Esophagus (tissue), 2 donors: ENCODE results near the gene TMEM123. TPM values are rescaled to one million over a fixed set of nuclear protein-coding genes. Genes with fewer than 3 reads are reported as not detected.

Experiments used
- H3K27ac ChIP-seq, 2 donors: one replicate each; pipeline ENCODE4 v1.5.1; 2013; ENCODE audit warnings: low read depth in 2 of 2, mild to moderate bottlenecking in 2 of 2, inconsistent platforms in 1 of 2, low read length in 1 of 2, moderate library complexity in 1 of 2
- H3K27me3 ChIP-seq, 2 donors: one replicate each; pipeline ENCODE4 v1.6.1; 2013; ENCODE audit warnings: low read length in 2 of 2, control low read depth in 1 of 2, mild to moderate bottlenecking in 1 of 2; ENCODE audit not compliant: insufficient read depth in 2 of 2, control insufficient read depth in 1 of 2
- H3K36me3 ChIP-seq, 2 donors: one replicate each; pipeline ENCODE4 v1.6.1; 2013; ENCODE audit warnings: low read length in 1 of 2; ENCODE audit not compliant: control insufficient read depth in 2 of 2, insufficient read depth in 2 of 2
- H3K4me1 ChIP-seq, 2 donors: one replicate each; pipeline ENCODE4 v1.6.1; 2013; ENCODE audit warnings: low read length in 1 of 2; ENCODE audit not compliant: control insufficient read depth in 2 of 2, insufficient read depth in 2 of 2
- H3K4me3 ChIP-seq, 2 donors: one replicate each; pipeline ENCODE4 v1.5.1; 2013; ENCODE audit warnings: low read length in 2 of 2, mild to moderate bottlenecking in 2 of 2, low read depth in 1 of 2, moderate library complexity in 1 of 2
- H3K9me3 ChIP-seq, 2 donors: one replicate each; pipeline ENCODE4 v1.6.1; 2013; ENCODE audit warnings: mild to moderate bottlenecking in 2 of 2, low read depth in 1 of 2, low read length in 1 of 2, moderate library complexity in 1 of 2; ENCODE audit not compliant: control insufficient read depth in 2 of 2, insufficient read depth in 1 of 2
- WGBS, 2 donors: extraction: QIAGEN DNeasy Blood & Tissue Kit; methylation state at CpG; one replicate each; pipeline ENCODE4 v1.1.7; 2013; 5-methylcytosine and 5-hydroxymethylcytosine counted together
- polyA plus RNA-seq, 2 donors: library from polyadenylated mRNA; stranded (reverse); fragments of 200-250 nt; gene quantifications; one replicate each; pipeline ENCODE4 v1.2.3, GENCODE V29; 2013
- donor health status: healthy with polysubstance abuse.
- donor health status: Bipolar disorder and iron deficiency.

TMEM123 gene
- polyA plus RNA-seq, 2 donors = 24.5 to 46.2 TPM

- 86% methylated on average over 6 of the region's 6 CpGs for WGBS, 2 donors
- no peak overlapping the region for H3K27ac ChIP-seq
- H3K27me3 ChIP-seq = no peaks in the 10 kb centered on the region
- peaks cover 3% of the 10 kb centered on the region in 2 donors for H3K4me1 ChIP-seq
- H3K4me3 ChIP-seq = no peak overlapping the region
- H3K36me3 ChIP-seq = peaks cover 0 to 16% of the 10 kb centered on the region in 2 donors
- no peaks in the 10 kb centered on the region for H3K9me3 ChIP-seq
Observed at GRCh38 chr11:102395720-102396393, 56.7 kb downstream of the TMEM123 start.

- Histone ChIP-seq H3K4me1 (peaks cover 3% of the 10 kb centered on the region in 2 donors), H3K36me3 (peaks cover 0 to 11% of the 10 kb centered on the region in 2 donors), H3K27ac (no peak overlapping the region), H3K4me3 (peak overlapping the region in 1 of 2 donors; percentile 5), H3K27me3 (no peaks in the 10 kb centered on the region), H3K9me3 (no peaks in the 10 kb centered on the region)
- 93 to 98% methylated on average over 2 of the region's 2 CpGs for WGBS, 2 donors
Observed at GRCh38 chr11:102393272-102393730, 59.3 kb downstream of the TMEM123 start.

- Histone ChIP-seq H3K4me1 (peaks cover 3% of the 10 kb centered on the region in 2 donors), H3K27me3 (no peaks in the 10 kb centered on the region), H3K4me3 (no peak overlapping the region), H3K27ac (no peak overlapping the region), H3K9me3 (no peaks in the 10 kb centered on the region), H3K36me3 (peaks cover 0 to 11% of the 10 kb centered on the region in 2 donors)
- 91 to 93% methylated on average over 4 of the region's 4 CpGs for WGBS, 2 donors
Observed at GRCh38 chr11:102391549-102392237, 60.9 kb downstream of the TMEM123 start.

GRCh38 chr11:102390667-102391465, 61.7 kb downstream of the TMEM123 start:
- Histone ChIP-seq H3K36me3 (peaks cover 0 to 11% of the 10 kb centered on the region in 2 donors), H3K4me1 (peaks cover 3% of the 10 kb centered on the region in 2 donors), H3K27ac (no peak overlapping the region), H3K4me3 (no peak overlapping the region), H3K9me3 (no peaks in the 10 kb centered on the region), H3K27me3 (no peaks in the 10 kb centered on the region)
- 66 to 68% methylated on average over 12 of the region's 12 CpGs for WGBS, 2 donors

DNA sequence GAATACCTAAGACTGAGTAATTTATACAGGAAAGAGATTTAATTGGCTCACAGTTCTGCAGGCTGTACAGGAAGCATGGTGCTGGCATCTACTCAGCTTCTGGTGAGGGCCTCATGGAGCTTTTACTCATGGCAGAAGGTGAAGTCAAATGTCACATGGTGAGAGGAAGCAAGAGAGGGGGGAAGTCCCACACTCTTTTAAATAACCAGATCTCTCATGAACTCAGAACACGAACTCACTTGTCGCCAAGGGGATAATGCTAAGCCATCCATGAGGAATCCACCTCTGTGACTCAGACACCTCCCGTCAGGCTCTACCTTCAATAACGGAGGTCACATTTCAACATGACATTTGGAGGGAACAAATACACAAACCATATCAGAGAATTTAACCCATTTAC, 63.3 kb downstream of the TMEM123 start:
- Histone ChIP-seq H3K36me3 (peaks cover 4 to 17% of the 10 kb centered on the region in 2 donors), H3K4me1 (peaks cover 3% of the 10 kb centered on the region in 2 donors), H3K4me3 (no peak overlapping the region), H3K27me3 (no peaks in the 10 kb centered on the region), H3K9me3 (no peaks in the 10 kb centered on the region), H3K27ac (no peak overlapping the region)
- WGBS, 2 donors = 57 to 72% methylated on average over 4 of the region's 4 CpGs

GRCh38 chr11:102387043-102387781, 65.4 kb downstream of the TMEM123 start:
- H3K27me3 ChIP-seq = no peaks in the 10 kb centered on the region
- WGBS, 2 donors = 94 to 97% methylated on average over 8 of the region's 8 CpGs
- H3K36me3 ChIP-seq = peaks cover 4 to 13% of the 10 kb centered on the region in 2 donors
- H3K27ac ChIP-seq = no peak overlapping the region
- H3K9me3 ChIP-seq = no peaks in the 10 kb centered on the region
- no peak overlapping the region for H3K4me3 ChIP-seq
- peaks cover 0 to 3% of the 10 kb centered on the region in 2 donors for H3K4me1 ChIP-seq

GRCh38 chr11:102386136-102386734, 66.3 kb downstream of the TMEM123 start:
- Histone ChIP-seq H3K4me3 (no peak overlapping the region), H3K9me3 (no peaks in the 10 kb centered on the region), H3K27ac (no peak overlapping the region), H3K36me3 (peaks cover 4 to 7% of the 10 kb centered on the region in 2 donors), H3K4me1 (peaks cover 0 to 2% of the 10 kb centered on the region in 2 donors), H3K27me3 (no peaks in the 10 kb centered on the region)
- 85 to 93% methylated on average over 2 of the region's 2 CpGs for WGBS, 2 donors

GRCh38 chr11:102385085-102386007, 67.2 kb downstream of the TMEM123 start:
- Histone ChIP-seq H3K4me1 (no peaks in the 10 kb centered on the region), H3K27me3 (no peaks in the 10 kb centered on the region), H3K4me3 (no peak overlapping the region), H3K36me3 (peaks cover 4 to 7% of the 10 kb centered on the region in 2 donors), H3K27ac (no peak overlapping the region), H3K9me3 (no peaks in the 10 kb centered on the region)
- WGBS, 2 donors = 77 to 84% methylated on average over 5 of the region's 5 CpGs
